ENCODE results near the gene RAB30. TPM values are rescaled to one million over a fixed set of nuclear protein-coding genes. Genes with fewer than 3 reads are reported as not detected.

The RAB30 gene
- total RNA-seq, 1 donor, result 25.9 TPM

- no peak for DNase-seq (ENCODE audit: low read depth)
- no peak overlapping the region for H3K4me3 ChIP-seq (ENCODE audit: low read depth, low read length)
- TF ChIP-seq, protein P1, sequence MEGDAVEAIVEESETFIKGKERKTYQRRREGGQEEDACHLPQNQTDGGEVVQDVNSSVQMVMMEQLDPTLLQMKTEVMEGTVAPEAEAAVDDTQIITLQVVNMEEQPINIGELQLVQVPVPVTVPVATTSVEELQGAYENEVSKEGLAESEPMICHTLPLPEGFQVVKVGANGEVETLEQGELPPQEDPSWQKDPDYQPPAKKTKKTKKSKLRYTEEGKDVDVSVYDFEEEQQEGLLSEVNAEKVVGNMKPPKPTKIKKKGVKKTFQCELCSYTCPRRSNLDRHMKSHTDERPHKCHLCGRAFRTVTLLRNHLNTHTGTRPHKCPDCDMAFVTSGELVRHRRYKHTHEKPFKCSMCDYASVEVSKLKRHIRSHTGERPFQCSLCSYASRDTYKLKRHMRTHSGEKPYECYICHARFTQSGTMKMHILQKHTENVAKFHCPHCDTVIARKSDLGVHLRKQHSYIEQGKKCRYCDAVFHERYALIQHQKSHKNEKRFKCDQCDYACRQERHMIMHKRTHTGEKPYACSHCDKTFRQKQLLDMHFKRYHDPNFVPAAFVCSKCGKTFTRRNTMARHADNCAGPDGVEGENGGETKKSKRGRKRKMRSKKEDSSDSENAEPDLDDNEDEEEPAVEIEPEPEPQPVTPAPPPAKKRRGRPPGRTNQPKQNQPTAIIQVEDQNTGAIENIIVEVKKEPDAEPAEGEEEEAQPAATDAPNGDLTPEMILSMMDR (IDR thresholded peaks at IDR 0.05; ENCODE audit: insufficient read depth, low read length), result no peak
These were observed 90.8 kb downstream of the RAB30 start for GRCh38 chr11:82980947-82981346.

GRCh38 chr11:82980292-82980691 lies 91.4 kb downstream of the RAB30 start:
- no peak overlapping the region for H3K4me3 ChIP-seq (ENCODE audit: low read depth, low read length)

DNA sequence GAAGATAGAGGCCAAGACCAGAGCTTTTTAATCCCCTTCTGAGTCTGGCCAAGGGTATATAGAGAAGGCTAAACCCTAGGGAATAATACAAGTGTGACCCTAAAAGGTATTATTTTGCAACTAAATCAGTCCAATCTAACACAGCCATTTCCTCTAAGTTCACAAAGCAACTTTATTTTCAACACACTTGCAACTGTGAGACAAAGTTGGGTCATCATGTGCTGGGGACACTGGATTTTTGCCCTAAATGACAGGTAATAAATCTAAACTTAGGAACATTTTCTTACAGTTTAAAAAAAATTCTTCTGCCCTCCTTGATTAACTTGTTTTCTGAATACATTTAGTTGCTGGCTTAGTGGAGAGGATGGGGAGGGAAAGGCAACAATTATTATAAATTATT lies 91.9 kb downstream of the RAB30 start:
- TF ChIP-seq, protein P1 (IDR thresholded peaks at IDR 0.05; ENCODE audit: insufficient read depth, low read length), result no peak
- H3K4me3 ChIP-seq (ENCODE audit: low read depth, low read length), result no peak overlapping the region
- DNase-seq (ENCODE audit: low read depth), result no peak

More at GRCh38 chr11:82980292-82980691, 91.4 kb downstream of the RAB30 start:
- peak; percentile 67 for DNase-seq (ENCODE audit: low read depth)
- TF ChIP-seq, protein P1 (IDR thresholded peaks at IDR 0.05; ENCODE audit: insufficient read depth, low read length), result no peak

- no peak overlapping the region for H3K4me3 ChIP-seq (ENCODE audit: low read depth, low read length)
- TF ChIP-seq, protein P1 (IDR thresholded peaks at IDR 0.05; ENCODE audit: insufficient read depth, low read length), result no peak
- DNase-seq (ENCODE audit: low read depth), result peak; percentile 69
These were observed 93.1 kb downstream of the RAB30 start for GRCh38 chr11:82978422-82979099.

DNA sequence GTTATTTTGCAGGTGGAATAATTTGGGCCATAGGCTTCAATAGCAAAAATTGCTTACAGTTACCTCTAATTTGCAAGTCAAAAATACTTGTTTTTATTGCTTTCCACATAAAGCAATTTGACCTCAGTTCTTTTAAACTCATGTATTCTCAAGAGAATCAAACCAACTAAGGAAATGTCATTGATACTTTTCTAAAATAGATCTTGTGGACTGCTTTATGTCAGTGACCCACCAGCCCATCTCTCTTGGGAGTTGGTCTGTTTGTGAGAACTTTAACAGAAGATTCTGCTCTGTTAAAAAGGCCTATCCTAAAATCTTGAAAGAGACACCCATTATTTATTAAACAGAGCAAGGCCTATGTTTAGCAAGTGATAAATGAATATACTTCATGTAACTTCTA lies 94.9 kb downstream of the RAB30 start:
- DNase-seq (ENCODE audit: low read depth), result no peak
- TF ChIP-seq, protein P1 (IDR thresholded peaks at IDR 0.05; ENCODE audit: insufficient read depth, low read length), result no peak
- no peak overlapping the region for H3K4me3 ChIP-seq (ENCODE audit: low read depth, low read length)

GRCh38 chr11:82975882-82976281 lies 95.8 kb downstream of the RAB30 start:
- TF ChIP-seq, protein P1 (IDR thresholded peaks at IDR 0.05; ENCODE audit: insufficient read depth, low read length), result no peak
- no peak for DNase-seq (ENCODE audit: low read depth)
- no peak overlapping the region for H3K4me3 ChIP-seq (ENCODE audit: low read depth, low read length)

DNA sequence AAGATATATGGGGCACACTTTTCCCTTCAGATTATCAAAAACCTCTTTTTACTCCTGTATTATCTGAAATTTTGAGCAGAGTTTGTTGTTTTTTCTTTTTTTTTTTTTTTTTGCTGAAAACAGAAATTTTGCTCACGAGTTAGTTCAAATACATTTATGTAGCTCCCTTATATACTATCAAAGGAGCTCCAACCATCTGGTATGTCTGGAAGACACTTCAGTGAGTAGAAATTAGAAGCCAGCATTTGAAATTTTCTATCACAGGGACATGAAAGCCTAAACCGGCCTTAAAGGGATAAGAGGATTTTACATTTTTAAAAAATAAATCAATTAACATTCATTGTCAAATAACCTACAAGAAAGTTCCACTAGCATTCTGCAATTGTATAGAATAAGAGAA lies 96.8 kb downstream of the RAB30 start:
- H3K4me3 ChIP-seq (ENCODE audit: low read depth, low read length), result no peak overlapping the region
- TF ChIP-seq, protein P1 (IDR thresholded peaks at IDR 0.05; ENCODE audit: insufficient read depth, low read length), result no peak
- no peak for DNase-seq (ENCODE audit: low read depth)
